ENCODE results near the gene OGFOD2.

The OGFOD2 gene

GRCh38 chr12:122989225-122989839, 14.3 kb downstream of the OGFOD2 start:
- no peak for DNase-seq (ENCODE audit: low read depth)

DNA sequence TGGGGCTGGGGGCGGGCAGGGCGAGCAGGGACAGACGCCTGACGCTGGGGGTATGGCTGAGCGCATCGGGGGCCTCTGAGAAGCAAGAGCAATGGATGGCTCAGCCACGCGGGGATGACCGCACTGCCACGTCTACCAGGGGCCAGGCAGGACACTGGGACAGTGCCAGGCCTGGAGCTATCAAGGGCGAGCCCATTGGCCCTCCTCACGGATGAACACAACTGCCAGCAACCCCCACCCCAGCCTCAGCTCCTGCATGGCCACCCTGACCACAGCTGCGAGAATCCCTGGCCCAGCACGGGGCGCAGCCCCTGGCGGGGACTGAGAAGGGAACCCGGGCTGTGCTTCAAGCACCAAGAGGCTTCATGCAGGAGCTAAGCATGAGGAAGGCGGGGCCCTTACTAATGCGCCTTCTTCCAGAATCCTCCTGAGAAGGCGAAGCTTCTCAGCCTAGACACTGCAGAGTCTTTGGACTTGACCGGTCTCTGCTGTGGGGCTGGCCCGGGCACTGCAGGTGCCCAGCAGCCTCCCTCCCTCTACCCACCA, 14.9 kb downstream of the OGFOD2 start:
- DNase-seq (ENCODE audit: low read depth): no peak

GRCh38 chr12:122990561-122990960, 15.5 kb downstream of the OGFOD2 start:
- DNase-seq (ENCODE audit: low read depth): no peak

DNA sequence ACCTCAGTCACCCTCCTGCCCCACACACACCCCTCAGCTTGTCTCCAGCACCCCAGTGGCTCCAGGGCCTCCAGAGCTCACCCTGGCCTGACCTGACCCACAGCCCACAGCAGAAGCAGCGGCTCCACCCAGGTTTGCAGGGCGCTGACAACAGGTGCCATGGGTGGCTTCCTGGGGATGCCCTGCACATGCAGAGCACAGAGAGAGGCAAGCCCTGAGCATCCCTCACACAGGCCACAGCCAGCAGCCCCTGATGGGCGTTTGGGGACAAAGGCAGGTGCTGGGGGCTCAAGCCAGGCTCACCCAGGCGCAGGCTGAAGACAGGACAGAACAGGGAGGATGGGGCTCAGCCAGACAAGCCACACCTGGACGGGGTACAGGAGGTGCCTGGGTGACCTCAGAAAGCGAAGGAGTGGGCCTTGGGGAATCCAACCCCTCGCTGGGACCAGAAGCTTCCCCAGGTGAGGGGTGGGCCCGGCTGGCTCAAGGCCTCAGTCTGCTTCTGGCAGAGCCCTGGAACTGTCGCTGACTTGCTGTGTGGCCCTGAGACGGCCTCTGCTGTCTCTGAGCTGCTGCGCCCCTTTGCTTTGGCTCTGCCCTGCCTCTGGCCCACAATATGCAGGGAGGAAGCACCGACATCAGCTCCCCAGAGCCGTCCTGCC, 16.0 kb downstream of the OGFOD2 start:
- DNase-seq (ENCODE audit: low read depth): no peak

- no peak for DNase-seq (ENCODE audit: low read depth)
Observed at GRCh38 chr12:122991623-122992275, 16.7 kb downstream of the OGFOD2 start.

- DNase-seq (ENCODE audit: low read depth): no peak
Observed at GRCh38 chr12:122992386-122992785, 17.3 kb downstream of the OGFOD2 start.

DNA sequence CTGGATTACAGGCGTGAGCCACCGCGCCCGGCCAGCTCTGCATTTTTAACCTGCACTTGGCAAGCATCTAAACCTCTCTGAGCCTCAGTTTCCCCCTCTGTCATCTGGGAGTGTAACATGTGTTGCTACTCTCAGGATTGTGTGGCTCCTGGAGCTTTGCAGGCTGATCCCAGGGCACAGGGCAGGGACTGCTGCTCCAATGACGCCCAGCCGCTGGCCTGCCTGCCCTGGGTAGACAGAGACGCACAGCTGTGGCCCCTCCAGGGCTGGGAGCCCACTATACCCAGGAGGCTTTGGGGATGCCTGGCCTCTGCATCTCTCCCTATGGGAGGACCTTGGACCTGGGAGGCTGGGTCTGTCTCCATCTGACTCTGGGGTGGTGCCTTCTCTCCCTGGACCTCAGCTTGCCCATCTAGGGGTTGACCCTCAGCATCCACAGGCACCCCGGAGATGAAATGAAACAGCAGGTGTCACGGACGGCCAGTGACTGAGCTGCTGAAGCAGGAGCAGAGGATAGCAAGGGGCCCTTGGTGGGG, 19.2 kb downstream of the OGFOD2 start:
- DNase-seq (ENCODE audit: low read depth): no peak

- no peak for DNase-seq (ENCODE audit: low read depth)
Observed at GRCh38 chr12:122994781-122995502, 19.9 kb downstream of the OGFOD2 start.

DNA sequence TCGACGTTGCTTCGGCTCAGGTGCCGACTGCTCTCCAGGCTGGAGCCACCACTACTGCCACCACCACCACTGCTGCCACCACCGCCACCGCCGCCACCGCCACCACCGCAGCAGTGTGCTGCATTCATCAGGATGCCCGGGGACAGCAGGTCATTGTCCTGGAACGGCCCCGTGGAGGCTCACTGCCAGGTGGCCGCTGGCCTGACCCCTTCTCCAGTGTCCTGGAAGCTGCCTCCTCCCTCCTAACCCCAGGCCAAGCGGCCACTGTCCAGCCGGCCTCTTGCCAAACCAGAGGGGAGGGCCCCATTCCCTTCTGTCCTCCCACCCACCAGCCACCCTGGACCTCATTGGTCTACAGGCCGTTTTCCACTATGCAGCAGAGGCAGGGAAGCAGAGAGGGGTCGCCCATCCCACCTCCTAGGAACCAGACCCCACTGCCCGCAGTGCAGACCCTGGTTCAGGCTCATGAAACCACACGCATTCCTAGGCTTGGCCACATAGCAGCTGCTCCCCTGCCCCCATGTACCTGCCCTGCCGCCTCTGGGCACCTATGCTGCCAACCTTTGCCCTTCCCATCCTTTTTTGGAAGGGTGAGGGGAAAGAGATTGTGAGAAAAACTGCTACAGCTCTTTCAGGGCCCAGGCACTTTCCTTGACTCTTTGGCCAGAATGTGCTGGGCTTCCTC, 20.6 kb downstream of the OGFOD2 start:
- DNase-seq (ENCODE audit: low read depth): no peak

- DNase-seq (ENCODE audit: low read depth): no peak
Observed at GRCh38 chr12:122996188-122996601, 21.2 kb downstream of the OGFOD2 start.

DNA sequence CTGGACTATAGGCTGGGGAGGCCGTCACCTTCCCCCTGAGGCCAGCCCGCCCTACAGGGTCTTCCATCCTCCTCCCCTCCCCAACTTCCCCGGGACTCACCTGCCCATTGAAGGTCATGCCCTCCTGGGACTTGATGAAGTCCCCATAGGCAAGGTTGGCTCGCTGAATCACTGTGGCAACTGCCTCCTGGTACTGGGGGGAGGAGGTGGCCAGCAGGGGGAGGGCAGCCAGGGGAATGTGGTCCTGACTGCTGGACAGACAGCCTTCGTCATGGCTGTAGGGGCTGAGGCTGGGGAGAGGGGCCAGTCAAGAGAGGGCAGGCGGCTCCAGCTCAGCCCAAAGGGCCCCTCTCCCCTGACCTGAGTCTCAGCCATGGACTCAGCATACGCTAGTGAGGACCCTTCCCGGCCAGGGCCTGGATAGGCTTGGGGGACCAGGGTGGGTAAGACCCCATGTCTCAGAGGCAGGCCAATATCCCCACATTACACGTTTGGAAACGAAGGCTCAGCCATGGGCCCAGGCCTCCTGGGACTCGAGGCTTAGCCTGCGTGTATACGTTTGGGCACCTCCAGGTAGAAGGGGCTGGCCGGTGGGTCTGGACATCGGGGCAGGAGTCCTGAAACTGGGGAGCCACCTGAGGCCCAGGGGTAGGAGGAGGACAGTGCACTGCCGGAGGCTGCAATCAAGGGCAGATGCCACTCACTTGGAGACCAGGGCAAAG, 21.7 kb downstream of the OGFOD2 start:
- DNase-seq (ENCODE audit: low read depth): no peak

DNA sequence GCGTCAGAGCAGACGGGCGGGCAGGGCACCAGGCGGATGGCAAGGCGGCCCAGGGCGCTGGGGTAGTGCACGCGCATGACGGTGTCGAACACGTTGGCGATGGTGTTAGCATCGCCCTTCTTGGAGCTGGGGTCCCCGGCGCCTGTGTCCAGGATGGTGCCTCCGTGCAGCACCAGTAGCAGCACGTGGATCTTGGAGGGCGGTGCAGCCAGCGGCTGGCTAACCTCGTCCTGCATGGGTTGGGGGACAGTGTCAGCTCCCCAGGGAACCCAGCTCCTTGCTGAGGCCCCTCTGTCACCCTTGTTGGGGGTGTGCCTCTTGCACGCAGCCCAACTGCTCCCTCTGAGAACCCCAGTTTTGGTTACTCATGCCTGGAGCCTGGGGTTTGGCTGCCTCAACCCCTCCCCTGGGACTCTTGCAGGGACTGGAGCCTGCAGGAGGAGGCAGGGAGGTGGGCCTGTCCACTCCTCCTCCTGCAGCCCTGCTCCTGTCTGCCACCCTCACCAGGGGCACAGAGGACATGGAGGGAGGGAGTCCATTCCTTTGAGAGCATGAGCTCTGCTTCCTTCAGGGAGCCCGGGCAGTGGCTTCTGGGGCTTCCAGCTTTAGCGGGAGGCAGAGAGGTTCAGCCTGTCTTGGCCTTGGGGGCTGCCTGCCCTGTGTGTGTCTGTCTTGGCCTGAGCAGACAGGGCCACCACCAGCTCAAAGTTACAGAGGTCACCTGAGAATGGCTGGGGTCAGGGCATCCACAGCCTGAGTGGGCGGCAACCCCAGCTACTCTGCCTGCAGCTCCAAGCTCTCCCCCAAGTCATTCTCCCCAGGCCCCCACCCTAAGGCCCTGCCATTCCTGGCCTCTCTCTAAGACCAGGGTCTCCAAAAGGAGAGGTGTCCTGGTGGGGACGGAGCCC, 22.6 kb downstream of the OGFOD2 start:
- DNase-seq (ENCODE audit: low read depth): no peak

GRCh38 chr12:122998316-122998715, 23.3 kb downstream of the OGFOD2 start:
- DNase-seq (ENCODE audit: low read depth): no peak

- DNase-seq (ENCODE audit: low read depth): no peak
Observed at GRCh38 chr12:122999196-122999946, 24.3 kb downstream of the OGFOD2 start.

GRCh38 chr12:122999986-123000420, 25.0 kb downstream of the OGFOD2 start:
- no peak for DNase-seq (ENCODE audit: low read depth)

GRCh38 chr12:123000578-123000977, 25.5 kb downstream of the OGFOD2 start:
- DNase-seq (ENCODE audit: low read depth): no peak

- DNase-seq (ENCODE audit: low read depth): no peak
Observed at GRCh38 chr12:123001464-123001863, 26.4 kb downstream of the OGFOD2 start.

- no peak for DNase-seq (ENCODE audit: low read depth)
Observed at GRCh38 chr12:123003257-123003656, 28.2 kb downstream of the OGFOD2 start.

- DNase-seq (ENCODE audit: low read depth): no peak
Observed at GRCh38 chr12:123004287-123004686, 29.2 kb downstream of the OGFOD2 start.
